Lower leg skin (tissue), 4 donors: ENCODE measurements around the gene ARID1B. TPM values are rescaled to one million over a fixed set of nuclear protein-coding genes. Genes with fewer than 3 reads are reported as not detected.
A peak's percentile ranks its signal among the peaks of the same experiment; 100 is the strongest.

ENCODE experiments used
- DNase-seq, 2 donors: peaks; one replicate each; pipeline ENCODE4 v3.0.0-alpha.2; 2019; ENCODE audit warnings: low spot score in 2 of 2
- H3K4me3 ChIP-seq: fragments of 200-600 bp; sonication (generic); 2 replicates; pipeline ENCODE4 v1.5.1; 2017; ENCODE audit warnings: mild to moderate bottlenecking, low read depth; ENCODE audit not compliant: poor library complexity, severe bottlenecking
- CTCF ChIP-seq, 3 donors: fragments of 450-650 bp; IDR thresholded peaks; one replicate each; pipeline ENCODE4 v1.5.1; 2016; ENCODE audit warnings: antibody characterized with exemption in 3 of 3, mild to moderate bottlenecking in 3 of 3, moderate library complexity in 2 of 3
- POLR2A ChIP-seq, 2 donors: fragments of 450-650 bp; IDR thresholded peaks; one replicate each; pipeline ENCODE4 v1.6.1; 2016 to 2017; ENCODE audit warnings: antibody characterized with exemption in 2 of 2, mild to moderate bottlenecking in 1 of 2, moderate library complexity in 1 of 2
- WGBS, 2 donors: methylation state at CpG; one replicate each; pipeline ENCODE4 v1.1.5; 2018; 5-methylcytosine and 5-hydroxymethylcytosine counted together
- intact Hi-C: fragments of 100-400 bp; cut with DNase I; formaldehyde crosslinking; loops from one replicate; pipeline ENCODE4 v1.15.0; 2023; ENCODE audit warnings: low total_unique reads
- total RNA-seq, 4 donors: library from RNA; depleted of rRNA; stranded (reverse); fragments of >200 nt; gene quantifications; one replicate each; pipeline ENCODE4 v1.1.0, GENCODE V29; 2016

The ARID1B gene
- total RNA-seq, 4 donors from 2014 or later = 87.3 to 132 (median 102) TPM

- DNase-seq = peak; percentile 13 to 81
- H3K4me3 ChIP-seq = no peak overlapping the region
- intact Hi-C loops = no loop called here
- no peak for TF ChIP-seq CTCF (IDR thresholded peaks at IDR 0.05)
- no peak for TF ChIP-seq POLR2A (IDR thresholded peaks at IDR 0.05)
- 90 to 91% methylated on average over 17 of the region's 17 CpGs for WGBS, 2 donors
Observed at GRCh38 chr6:157222201-157222981, 445.2 kb downstream of the ARID1B start.

GRCh38 chr6:157223021-157223430 is 445.8 kb downstream of the ARID1B start:
- TF ChIP-seq CTCF (IDR thresholded peaks at IDR 0.05) = no peak
- no peak for TF ChIP-seq POLR2A (IDR thresholded peaks at IDR 0.05)
- no peak overlapping the region for H3K4me3 ChIP-seq
- DNase-seq = peak in 1 of 2 donors; percentile 82
- intact Hi-C loops = no loop called here
- 69 to 74% methylated on average over 4 to 11 of the region's 11 CpGs for WGBS, 2 donors

GRCh38 chr6:157223511-157223910 is 446.3 kb downstream of the ARID1B start:
- TF ChIP-seq CTCF (IDR thresholded peaks at IDR 0.05) = no peak
- TF ChIP-seq POLR2A (IDR thresholded peaks at IDR 0.05) = no peak
- peak in 1 of 2 donors; percentile 77 for DNase-seq
- 85 to 91% methylated on average over 15 of the region's 15 CpGs for WGBS, 2 donors
- intact Hi-C loops = no loop called here
- no peak overlapping the region for H3K4me3 ChIP-seq

GRCh38 chr6:157224178-157224950 is 447.2 kb downstream of the ARID1B start:
- 91 to 93% methylated on average over 30 to 33 of the region's 33 CpGs for WGBS, 2 donors
- intact Hi-C loops = no loop called here
- peak in 1 of 2 donors; percentile 80 for DNase-seq
- no peak overlapping the region for H3K4me3 ChIP-seq
- no peak for TF ChIP-seq CTCF (IDR thresholded peaks at IDR 0.05)

- no peak overlapping the region for H3K4me3 ChIP-seq
- DNase-seq = no peak
- TF ChIP-seq POLR2A (IDR thresholded peaks at IDR 0.05) = no peak
- no peak for TF ChIP-seq CTCF (IDR thresholded peaks at IDR 0.05)
- 95 to 96% methylated on average over 24 to 26 of the region's 26 CpGs for WGBS, 2 donors
- intact Hi-C loops = no loop called here
Observed at GRCh38 chr6:157224951-157225574, 447.9 kb downstream of the ARID1B start.
